ENCODE results near the gene UBAC2. TPM values are rescaled to one million over a fixed set of nuclear protein-coding genes. Genes with fewer than 3 reads are reported as not detected.

The UBAC2 gene
- total and polyA plus RNA-seq, 2 donors (not counting 1 experiment from before 2014, with no cell fraction given) = 32.4 to 87.4 TPM

DNA sequence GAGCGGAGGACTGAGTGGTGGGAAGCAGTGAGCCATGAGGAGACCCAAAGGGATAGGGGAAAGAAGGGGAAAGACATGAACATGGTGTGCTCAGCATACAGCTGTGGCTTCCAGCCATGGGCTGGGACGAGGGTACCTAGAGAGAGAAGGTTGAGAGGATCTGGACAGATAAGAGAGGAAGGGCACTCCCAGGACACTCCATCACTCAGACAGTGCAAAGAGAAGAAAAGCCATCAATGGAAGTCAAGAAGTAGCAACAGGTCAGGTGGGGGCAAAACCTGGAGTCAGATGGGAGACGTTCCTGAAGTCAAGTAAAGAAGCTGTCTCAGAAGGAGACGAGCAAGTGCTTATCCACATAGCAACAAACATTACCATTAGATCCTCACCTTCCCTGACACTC, 40.2 kb upstream of the UBAC2 start:
- Histone ChIP-seq H3K36me3 (ENCODE audit: control insufficient read depth, insufficient read depth, low read length) (no peaks in the 10 kb centered on the region), H3K9me3 (ENCODE audit: control insufficient read depth, insufficient read depth, low read depth, low read length) (no peaks in the 10 kb centered on the region), H3K4me2 (ENCODE audit: extremely low read depth, insufficient read depth, low read length) (no peak overlapping the region), H2AFZ (ENCODE audit: low read length) (no peak overlapping the region), H3K4me1 (ENCODE audit: control insufficient read depth, extremely low read depth, insufficient read depth, low read length) (no peaks in the 10 kb centered on the region), H3K27me3 (ENCODE audit: control insufficient read depth, insufficient read depth, low read length) (peaks cover 2% of the 10 kb centered on the region), H3K27ac (ENCODE audit: insufficient read depth, low read length) (no peak overlapping the region), H3K79me2 (ENCODE audit: control insufficient read depth, insufficient read depth, low read length) (no peaks in the 10 kb centered on the region), H3K9ac (ENCODE audit: insufficient read depth, low read length) (no peak overlapping the region), H3K4me3 (replicated peaks in 1 of 4; ENCODE audit: control extremely low read depth in 1 of 4, insufficient read depth in 1 of 4, low read depth in 3 of 4, low read length in 4 of 4) (no peak overlapping the region), H4K20me1 (ENCODE audit: control insufficient read depth, extremely low read depth, insufficient read depth, low read length) (no peaks in the 10 kb centered on the region)
- no peak for DNase-seq (ENCODE audit: low read depth in 2 of 2)
- TF ChIP-seq, protein P1, sequence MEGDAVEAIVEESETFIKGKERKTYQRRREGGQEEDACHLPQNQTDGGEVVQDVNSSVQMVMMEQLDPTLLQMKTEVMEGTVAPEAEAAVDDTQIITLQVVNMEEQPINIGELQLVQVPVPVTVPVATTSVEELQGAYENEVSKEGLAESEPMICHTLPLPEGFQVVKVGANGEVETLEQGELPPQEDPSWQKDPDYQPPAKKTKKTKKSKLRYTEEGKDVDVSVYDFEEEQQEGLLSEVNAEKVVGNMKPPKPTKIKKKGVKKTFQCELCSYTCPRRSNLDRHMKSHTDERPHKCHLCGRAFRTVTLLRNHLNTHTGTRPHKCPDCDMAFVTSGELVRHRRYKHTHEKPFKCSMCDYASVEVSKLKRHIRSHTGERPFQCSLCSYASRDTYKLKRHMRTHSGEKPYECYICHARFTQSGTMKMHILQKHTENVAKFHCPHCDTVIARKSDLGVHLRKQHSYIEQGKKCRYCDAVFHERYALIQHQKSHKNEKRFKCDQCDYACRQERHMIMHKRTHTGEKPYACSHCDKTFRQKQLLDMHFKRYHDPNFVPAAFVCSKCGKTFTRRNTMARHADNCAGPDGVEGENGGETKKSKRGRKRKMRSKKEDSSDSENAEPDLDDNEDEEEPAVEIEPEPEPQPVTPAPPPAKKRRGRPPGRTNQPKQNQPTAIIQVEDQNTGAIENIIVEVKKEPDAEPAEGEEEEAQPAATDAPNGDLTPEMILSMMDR (conservative IDR thresholded peaks at IDR 0.05 in 1 of 2, IDR thresholded peaks at IDR 0.05 in 1 of 2; ENCODE audit: low read depth in 1 of 2, low read length in 2 of 2) = no peak
- no peak for TF ChIP-seq EZH2 (IDR thresholded peaks at IDR 0.05; ENCODE audit: low read length, missing control alignments)

DNA sequence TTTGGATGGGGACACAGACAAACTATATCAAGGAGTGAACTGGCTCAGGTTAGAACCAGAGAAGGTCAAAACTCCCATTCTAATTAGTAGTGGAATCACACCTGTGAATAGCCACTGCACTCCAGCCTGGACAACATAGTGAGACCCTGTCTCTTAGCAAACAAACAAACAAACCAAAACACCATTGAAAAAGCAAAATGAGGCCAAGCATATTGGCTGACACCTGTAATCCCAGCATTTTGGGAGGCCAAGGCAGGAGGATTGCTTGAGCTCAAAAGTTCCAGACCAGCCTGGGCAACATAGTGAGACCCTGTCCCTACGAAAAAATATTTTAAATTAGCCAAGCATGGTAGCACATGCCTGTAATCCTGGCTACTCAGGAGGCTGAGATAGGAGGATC, 39.1 kb upstream of the UBAC2 start:
- no peaks in the 10 kb centered on the region for H3K4me1 ChIP-seq (ENCODE audit: control insufficient read depth, extremely low read depth, insufficient read depth, low read length)
- no peak for DNase-seq (ENCODE audit: low read depth in 2 of 2)
- H3K4me2 ChIP-seq (ENCODE audit: extremely low read depth, insufficient read depth, low read length) = no peak overlapping the region
- H3K36me3 ChIP-seq (ENCODE audit: control insufficient read depth, insufficient read depth, low read length) = no peaks in the 10 kb centered on the region
- no peaks in the 10 kb centered on the region for H3K9me3 ChIP-seq (ENCODE audit: control insufficient read depth, insufficient read depth, low read depth, low read length)
- H3K9ac ChIP-seq (ENCODE audit: insufficient read depth, low read length) = no peak overlapping the region
- H3K27me3 ChIP-seq (ENCODE audit: control insufficient read depth, insufficient read depth, low read length) = peaks cover 2% of the 10 kb centered on the region
- TF ChIP-seq, protein P1 (conservative IDR thresholded peaks at IDR 0.05 in 1 of 2, IDR thresholded peaks at IDR 0.05 in 1 of 2; ENCODE audit: low read depth in 1 of 2, low read length in 2 of 2) = no peak
- no peak for TF ChIP-seq EZH2 (IDR thresholded peaks at IDR 0.05; ENCODE audit: low read length, missing control alignments)
- no peak overlapping the region for H3K4me3 ChIP-seq (replicated peaks in 1 of 4; ENCODE audit: control extremely low read depth in 1 of 4, insufficient read depth in 1 of 4, low read depth in 3 of 4, low read length in 4 of 4)
- H3K27ac ChIP-seq (ENCODE audit: insufficient read depth, low read length) = no peak overlapping the region
- no peak overlapping the region for H2AFZ ChIP-seq (ENCODE audit: low read length)
- no peaks in the 10 kb centered on the region for H4K20me1 ChIP-seq (ENCODE audit: control insufficient read depth, extremely low read depth, insufficient read depth, low read length)
- H3K79me2 ChIP-seq (ENCODE audit: control insufficient read depth, insufficient read depth, low read length) = no peaks in the 10 kb centered on the region

DNA sequence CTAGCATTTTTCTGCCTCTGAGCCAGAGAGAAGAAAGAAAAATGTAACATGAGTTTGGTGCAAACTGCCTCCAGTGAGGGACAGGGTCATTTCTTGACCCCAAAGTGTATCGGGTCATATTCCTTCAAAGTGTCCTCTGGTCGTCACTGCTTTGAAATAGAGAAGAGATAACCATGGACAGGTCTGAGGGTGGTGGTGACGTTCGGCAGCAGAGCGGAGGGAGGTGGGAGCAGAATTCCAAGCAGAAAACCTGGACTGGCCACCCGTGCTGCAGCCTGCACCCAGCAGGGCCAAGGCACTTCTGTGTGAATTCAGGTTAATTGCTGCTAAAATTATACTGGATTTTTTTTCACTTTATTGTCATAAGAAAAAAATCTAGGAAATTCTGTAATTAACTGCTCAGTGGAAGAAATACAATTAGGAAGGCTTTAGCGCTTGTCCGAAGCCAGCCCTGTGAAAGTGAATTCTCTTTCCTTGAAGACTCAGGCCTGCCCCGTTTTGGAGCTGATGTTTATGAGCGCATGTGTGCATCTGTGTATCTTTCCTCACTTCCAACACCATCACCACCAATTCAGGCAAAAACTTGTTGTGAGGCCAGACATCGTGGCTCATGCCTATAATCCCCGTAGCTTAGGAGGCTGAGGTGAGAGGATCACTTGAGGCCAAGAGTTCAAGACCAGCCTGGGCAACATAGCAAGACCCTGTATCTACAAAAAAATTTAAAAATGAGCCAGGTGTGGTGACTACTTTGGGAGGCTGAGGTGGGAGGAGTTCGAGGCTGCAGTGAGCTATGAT, 37.9 kb upstream of the UBAC2 start:
- Histone ChIP-seq H3K4me1 (ENCODE audit: control insufficient read depth, extremely low read depth, insufficient read depth, low read length) (no peaks in the 10 kb centered on the region), H3K27me3 (ENCODE audit: control insufficient read depth, insufficient read depth, low read length) (peaks cover 2% of the 10 kb centered on the region), H2AFZ (ENCODE audit: low read length) (no peak overlapping the region), H3K79me2 (ENCODE audit: control insufficient read depth, insufficient read depth, low read length) (no peaks in the 10 kb centered on the region), H3K4me3 (replicated peaks in 1 of 4; ENCODE audit: control extremely low read depth in 1 of 4, insufficient read depth in 1 of 4, low read depth in 3 of 4, low read length in 4 of 4) (no peak overlapping the region), H3K36me3 (ENCODE audit: control insufficient read depth, insufficient read depth, low read length) (no peaks in the 10 kb centered on the region), H3K27ac (ENCODE audit: insufficient read depth, low read length) (no peak overlapping the region), H3K9ac (ENCODE audit: insufficient read depth, low read length) (no peak overlapping the region), H4K20me1 (ENCODE audit: control insufficient read depth, extremely low read depth, insufficient read depth, low read length) (no peaks in the 10 kb centered on the region), H3K4me2 (ENCODE audit: extremely low read depth, insufficient read depth, low read length) (no peak overlapping the region), H3K9me3 (ENCODE audit: control insufficient read depth, insufficient read depth, low read depth, low read length) (no peaks in the 10 kb centered on the region)
- no peak for TF ChIP-seq EZH2 (IDR thresholded peaks at IDR 0.05; ENCODE audit: low read length, missing control alignments)
- TF ChIP-seq, protein P1 (conservative IDR thresholded peaks at IDR 0.05 in 1 of 2, IDR thresholded peaks at IDR 0.05 in 1 of 2; ENCODE audit: low read depth in 1 of 2, low read length in 2 of 2) = no peak
- DNase-seq (ENCODE audit: low read depth in 2 of 2) = no peak

Measured in fibroblast of lung (primary cell).